Transverse colon (tissue), 4 donors: ENCODE measurements around the gene BEND3. TPM values are rescaled to one million over a fixed set of nuclear protein-coding genes. Genes with fewer than 3 reads are reported as not detected.

Source experiments
- DNase-seq: peaks from one replicate; pipeline ENCODE4 v3.0.0-alpha.2; 2019
- H3K27ac ChIP-seq, 4 donors: fragments of 200-600 bp; sonication (generic); 2 replicates each; pipeline ENCODE4 v1.5.1; 2016 to 2018; ENCODE audit warnings: inconsistent platforms in 4 of 4
- H3K27me3 ChIP-seq: fragments of 200-600 bp; sonication (generic); 2 replicates; pipeline ENCODE4 v1.5.1; 2017; ENCODE audit warnings: inconsistent platforms
- H3K36me3 ChIP-seq, 4 donors: fragments of 200-600 bp; sonication (generic); 2 replicates each; pipeline ENCODE4 v1.5.1; 2017 to 2019; ENCODE audit warnings: inconsistent platforms in 4 of 4
- H3K4me1 ChIP-seq, 4 donors: fragments of 200-600 bp; sonication (generic); 2 replicates each; pipeline ENCODE4 v1.5.1; 2017 to 2020; ENCODE audit warnings: inconsistent platforms in 4 of 4
- H3K4me3 ChIP-seq, 4 donors: fragments of 200-600 bp; sonication (generic); 1 replicate in 1 of 4; 2 replicates in 3 of 4; pipeline versions ENCODE4 v1.5.1 to v1.6.1; 2017 to 2019; ENCODE audit warnings: inconsistent platforms in 4 of 4
- H3K9me3 ChIP-seq, 2 donors: fragments of 200-600 bp; sonication (generic); 2 replicates each; pipeline ENCODE4 v1.5.1; 2017 to 2019; ENCODE audit warnings: inconsistent platforms in 2 of 2
- EP300 ChIP-seq: sonication (generic); formaldehyde crosslinking; IDR thresholded peaks from one replicate; pipeline ENCODE4 v1.6.1; 2017; ENCODE audit warnings: antibody characterized with exemption, low read depth
- POLR2A ChIP-seq: fragments of 450-650 bp; IDR thresholded peaks from one replicate; pipeline ENCODE4 v1.6.1; 2016; ENCODE audit warnings: antibody characterized with exemption, mild to moderate bottlenecking, moderate library complexity
- POLR2AphosphoS5 ChIP-seq, 3 donors: sonication (generic); formaldehyde crosslinking; IDR thresholded peaks; one replicate each; pipeline ENCODE4 v1.6.1; 2016; ENCODE audit warnings: antibody characterized with exemption in 3 of 3
- WGBS, 2 donors: methylation state at CpG; one replicate each; pipeline ENCODE4 v1.1.5; 2018; ENCODE audit warnings: low coverage in 1 of 2; 5-methylcytosine and 5-hydroxymethylcytosine counted together
- in situ Hi-C, 4 donors: fragments of 200-750 bp; cut with MboI; loops; one replicate each; pipeline versions ENCODE4 v1.15.0 to v1.15.1; 2017; ENCODE audit warnings: low sequenced_read_pairs in 3 of 4, low pct_ligation_motif_present in 1 of 4, low pct_unique_long_range_greater_than_20kb in 1 of 4
- intact Hi-C: fragments of 100-400 bp; cut with DNase I; formaldehyde crosslinking; loops from one replicate; pipeline ENCODE4 v1.15.1; 2023; ENCODE audit warnings: low total_unique reads
- total RNA-seq, 4 donors: library from RNA; depleted of rRNA; stranded (reverse); fragments of >200 nt; gene quantifications; one replicate each; pipeline ENCODE4 v1.1.0, GENCODE V29; 2016
- TF ChIP-seq, protein P1 (sequence below), 5 experiments: fragments of 200-600 bp in 3 of 5; fragments of 450-650 bp in 2 of 5; sonication (generic) in 3 of 5; IDR thresholded peaks; 1 replicate in 2 of 5; 2 replicates in 3 of 5; pipeline ENCODE4 v1.5.1; 2016 to 2017; ENCODE audit warnings: antibody characterized with exemption in 5 of 5, inconsistent platforms in 3 of 5, mild to moderate bottlenecking in 2 of 5, moderate library complexity in 1 of 5

BEND3 gene
- total RNA-seq, 4 donors from 2014 or later = 4.8 to 12.1 (median 5.0) TPM

DNA sequence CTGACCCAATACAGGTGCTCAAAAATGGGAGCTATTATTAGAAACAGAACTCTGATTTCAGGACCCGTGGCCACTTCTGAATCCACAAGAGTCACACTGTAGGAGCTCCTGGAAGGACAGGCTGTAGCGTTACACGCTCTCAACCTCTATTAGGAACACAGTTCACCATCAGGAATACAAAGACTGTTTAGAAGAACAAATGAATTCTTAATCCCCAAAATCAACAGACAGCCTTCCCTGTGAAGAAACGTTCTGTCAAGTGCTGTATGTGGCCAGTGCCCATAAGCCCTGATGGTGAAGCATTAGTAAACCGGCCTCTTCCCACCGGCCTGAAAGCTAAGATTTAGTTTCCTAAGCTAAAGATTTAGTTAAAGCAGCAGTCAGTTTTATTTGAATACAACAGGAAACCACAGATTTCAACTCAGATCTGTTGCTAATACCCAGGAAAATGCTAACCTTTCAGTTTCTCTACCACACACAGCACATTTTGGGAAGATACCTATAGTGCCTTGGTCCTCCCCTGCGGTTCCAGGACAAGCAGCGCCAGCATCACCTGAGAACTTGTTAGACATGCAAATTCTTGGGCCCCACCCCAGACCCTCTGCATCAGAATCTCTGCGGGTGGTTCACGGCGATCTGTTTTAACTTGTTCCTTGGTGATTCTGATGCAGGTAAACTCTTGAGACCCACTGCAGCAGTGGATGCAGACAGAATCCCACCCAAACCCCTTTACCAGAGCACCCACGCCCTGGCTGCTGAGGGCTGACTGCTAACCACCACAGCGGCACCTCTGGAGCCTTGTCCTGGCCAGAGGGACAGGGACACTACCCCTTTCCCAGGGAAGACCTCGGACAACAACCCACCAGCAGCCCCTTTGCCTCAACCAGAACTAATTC lies 53.9 kb downstream of the BEND3 start:
- Histone ChIP-seq H3K36me3 (no peaks in the 10 kb centered on the region), H3K4me1 (peaks cover 0 to 16% (median 6%) of the 10 kb centered on the region in 4 donors), H3K27ac (no peak overlapping the region), H3K9me3 (no peaks in the 10 kb centered on the region), H3K4me3 (no peak overlapping the region), H3K27me3 (no peaks in the 10 kb centered on the region)
- TF ChIP-seq POLR2AphosphoS5 (IDR thresholded peaks at IDR 0.05) (no peak), EP300 (no peak), POLR2A (no peak)
- TF ChIP-seq, protein P1, sequence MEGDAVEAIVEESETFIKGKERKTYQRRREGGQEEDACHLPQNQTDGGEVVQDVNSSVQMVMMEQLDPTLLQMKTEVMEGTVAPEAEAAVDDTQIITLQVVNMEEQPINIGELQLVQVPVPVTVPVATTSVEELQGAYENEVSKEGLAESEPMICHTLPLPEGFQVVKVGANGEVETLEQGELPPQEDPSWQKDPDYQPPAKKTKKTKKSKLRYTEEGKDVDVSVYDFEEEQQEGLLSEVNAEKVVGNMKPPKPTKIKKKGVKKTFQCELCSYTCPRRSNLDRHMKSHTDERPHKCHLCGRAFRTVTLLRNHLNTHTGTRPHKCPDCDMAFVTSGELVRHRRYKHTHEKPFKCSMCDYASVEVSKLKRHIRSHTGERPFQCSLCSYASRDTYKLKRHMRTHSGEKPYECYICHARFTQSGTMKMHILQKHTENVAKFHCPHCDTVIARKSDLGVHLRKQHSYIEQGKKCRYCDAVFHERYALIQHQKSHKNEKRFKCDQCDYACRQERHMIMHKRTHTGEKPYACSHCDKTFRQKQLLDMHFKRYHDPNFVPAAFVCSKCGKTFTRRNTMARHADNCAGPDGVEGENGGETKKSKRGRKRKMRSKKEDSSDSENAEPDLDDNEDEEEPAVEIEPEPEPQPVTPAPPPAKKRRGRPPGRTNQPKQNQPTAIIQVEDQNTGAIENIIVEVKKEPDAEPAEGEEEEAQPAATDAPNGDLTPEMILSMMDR (IDR thresholded peaks at IDR 0.05) = no peak
- in situ Hi-C loops = no loop called here
- WGBS, 2 donors = 40 to 49% methylated on average over 1 to 14 of the region's 14 CpGs
- intact Hi-C loops = no loop called here
- DNase-seq = no peak

- H3K27ac ChIP-seq = no peak overlapping the region
- H3K27me3 ChIP-seq = no peaks in the 10 kb centered on the region
- H3K4me3 ChIP-seq = no peak overlapping the region
- no peak for TF ChIP-seq POLR2AphosphoS5 (IDR thresholded peaks at IDR 0.05)
- TF ChIP-seq, protein P1 (IDR thresholded peaks at IDR 0.05) = no peak
- no peak for TF ChIP-seq EP300
- no peak for TF ChIP-seq POLR2A
- H3K4me1 ChIP-seq = peaks cover 0 to 16% (median 6%) of the 10 kb centered on the region in 4 donors
- no peaks in the 10 kb centered on the region for H3K9me3 ChIP-seq
- no peaks in the 10 kb centered on the region for H3K36me3 ChIP-seq
- no peak for DNase-seq
- in situ Hi-C loops (no loop called here), intact Hi-C loops (no loop called here)
- WGBS, 2 donors = 94% methylated on average over 6 of the region's 6 CpGs; no CpG with 5 or more reads in 1 of the 2 donors
These were observed 54.6 kb downstream of the BEND3 start for GRCh38 chr6:107060704-107061103.

DNA sequence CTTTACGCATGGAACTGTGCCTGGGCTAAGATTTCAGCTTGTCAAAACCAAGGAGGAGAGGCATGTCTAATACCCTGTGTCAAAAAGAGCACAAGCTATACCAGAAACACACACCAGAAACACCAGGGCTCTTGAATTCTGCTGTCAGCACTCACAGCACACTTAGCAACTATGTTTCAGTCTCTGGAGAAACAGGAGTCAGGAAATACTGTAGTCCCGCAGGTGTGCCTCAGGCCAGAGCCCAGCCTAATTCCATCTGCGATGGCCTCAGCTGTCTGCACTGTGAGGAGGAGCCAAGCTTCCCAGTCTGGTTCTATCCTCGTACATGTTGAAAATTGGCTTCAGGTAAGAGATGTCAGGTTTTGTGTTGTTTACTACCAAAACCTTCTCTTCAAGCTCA lies 55.7 kb downstream of the BEND3 start:
- in situ Hi-C loops (no loop called here), intact Hi-C loops (no loop called here)
- no peak for DNase-seq
- Histone ChIP-seq H3K4me3 (no peak overlapping the region), H3K36me3 (no peaks in the 10 kb centered on the region), H3K27me3 (no peaks in the 10 kb centered on the region), H3K27ac (no peak overlapping the region), H3K9me3 (no peaks in the 10 kb centered on the region), H3K4me1 (peaks cover 0 to 8% (median 1%) of the 10 kb centered on the region in 4 donors)
- TF ChIP-seq POLR2AphosphoS5 (IDR thresholded peaks at IDR 0.05) = no peak
- no peak for TF ChIP-seq EP300
- TF ChIP-seq POLR2A = no peak
- TF ChIP-seq, protein P1 (IDR thresholded peaks at IDR 0.05) = no peak
- WGBS, 2 donors = 74 to 93% methylated on average over 3 to 4 of the region's 4 CpGs

- 88 to 93% methylated on average over 2 of the region's 2 CpGs for WGBS, 2 donors
These were observed 57.6 kb downstream of the BEND3 start for GRCh38 chr6:107057679-107058078.

More at GRCh38 chr6:107057679-107058078, 57.6 kb downstream of the BEND3 start:
- in situ Hi-C loops = no loop called here
- TF ChIP-seq, protein P1 (IDR thresholded peaks at IDR 0.05) = no peak
- TF ChIP-seq EP300 (no peak), POLR2AphosphoS5 (IDR thresholded peaks at IDR 0.05) (no peak), POLR2A (no peak)
- no peaks in the 10 kb centered on the region for H3K9me3 ChIP-seq
- H3K27me3 ChIP-seq = no peaks in the 10 kb centered on the region
- H3K4me1 ChIP-seq = peaks cover 0 to 4% (median 0%) of the 10 kb centered on the region in 4 donors
- intact Hi-C loops = no loop called here
- no peaks in the 10 kb centered on the region for H3K36me3 ChIP-seq
- no peak for DNase-seq
- H3K27ac ChIP-seq = no peak overlapping the region
- H3K4me3 ChIP-seq = no peak overlapping the region
